H9 (cell line): Measurements from ENCODE around the gene SIX3. TPM values are rescaled to one million over a fixed set of nuclear protein-coding genes. Genes with fewer than 3 reads are reported as not detected.

Experiments
- DNase-seq: peaks from one replicate; pipeline ENCODE4 v3.0.0-alpha.2; 2017
- H2AFZ ChIP-seq: one replicate; pipeline ENCODE4 v1.6.1; 2013; ENCODE audit warnings: mild to moderate bottlenecking, low read length, control low read depth, moderate library complexity
- H2AK5ac ChIP-seq: 2 replicates; pipeline ENCODE4 v1.6.1; 2013; ENCODE audit warnings: low read length, control low read depth, mixed read lengths; ENCODE audit not compliant: insufficient read length
- H2BK120ac ChIP-seq: one replicate; pipeline ENCODE4 v1.6.1; 2013; ENCODE audit warnings: low read depth, mild to moderate bottlenecking, low read length, control low read depth, inconsistent platforms; ENCODE audit not compliant: poor library complexity, severe bottlenecking
- H2BK12ac ChIP-seq: 2 replicates; pipeline ENCODE4 v1.6.1; 2013; ENCODE audit warnings: low read length, control low read depth, mixed read lengths, low read depth; ENCODE audit not compliant: insufficient read length
- H2BK15ac ChIP-seq: 2 replicates; pipeline ENCODE4 v1.6.1; 2013; ENCODE audit warnings: low read depth, low read length, control low read depth
- H2BK20ac ChIP-seq: one replicate; pipeline ENCODE4 v1.6.1; 2013; ENCODE audit warnings: low read depth, mild to moderate bottlenecking, low read length, control low read depth, inconsistent platforms; ENCODE audit not compliant: poor library complexity, severe bottlenecking
- H2BK5ac ChIP-seq: 2 replicates; pipeline ENCODE4 v1.6.1; 2013; ENCODE audit warnings: low read length, control low read depth, mixed read lengths; ENCODE audit not compliant: insufficient read length
- H3K14ac ChIP-seq: 2 replicates; pipeline ENCODE4 v1.6.1; 2013; ENCODE audit warnings: low read length, control low read depth; ENCODE audit not compliant: insufficient read depth
- H3K18ac ChIP-seq: 2 replicates; pipeline ENCODE4 v1.6.1; 2013; ENCODE audit warnings: low read depth, mild to moderate bottlenecking, mixed read lengths, low read length, control low read depth; ENCODE audit not compliant: insufficient read length
- H3K23ac ChIP-seq: 2 replicates; pipeline ENCODE4 v1.6.1; 2013; ENCODE audit warnings: low read length, control low read depth, mixed read lengths, low read depth; ENCODE audit not compliant: insufficient read length
- H3K23me2 ChIP-seq: 2 replicates; pipeline ENCODE4 v1.6.1; 2013; ENCODE audit warnings: low read depth, mild to moderate bottlenecking, mixed read lengths, low read length, control low read depth; ENCODE audit not compliant: insufficient read length, poor library complexity, severe bottlenecking
- H3K27ac ChIP-seq: 2 replicates; pipeline ENCODE4 v1.5.1; 2013; ENCODE audit warnings: low read length, control low read depth, mixed read lengths, low read depth; ENCODE audit not compliant: insufficient read length
- H3K27me3 ChIP-seq: 2 replicates; pipeline ENCODE4 v1.6.1; 2013; ENCODE audit warnings: low read length, control low read depth, inconsistent platforms; ENCODE audit not compliant: insufficient read depth
- H3K4ac ChIP-seq: 2 replicates; pipeline ENCODE4 v1.6.1; 2013; ENCODE audit warnings: low read depth, mild to moderate bottlenecking, control low read depth, inconsistent platforms, low read length, moderate library complexity
- H3K4me1 ChIP-seq: 2 replicates; pipeline ENCODE4 v1.6.1; 2013; ENCODE audit warnings: low read length, control low read depth, inconsistent platforms; ENCODE audit not compliant: insufficient read depth
- H3K4me2 ChIP-seq: 2 replicates; pipeline ENCODE4 v1.6.1; 2013; ENCODE audit warnings: low read length, control low read depth, mixed read lengths; ENCODE audit not compliant: insufficient read length, insufficient read depth
- H3K56ac ChIP-seq: 2 replicates; pipeline ENCODE4 v1.6.1; 2013; ENCODE audit warnings: low read depth, mild to moderate bottlenecking, mixed read lengths, low read length, control low read depth; ENCODE audit not compliant: insufficient read length
- H3K79me1 ChIP-seq: 2 replicates; pipeline ENCODE4 v1.6.1; 2013; ENCODE audit warnings: low read depth, mild to moderate bottlenecking, moderate library complexity, low read length, control low read depth, inconsistent platforms; ENCODE audit not compliant: insufficient read depth, poor library complexity, severe bottlenecking
- H3K79me2 ChIP-seq: 2 replicates; pipeline ENCODE4 v1.6.1; 2013; ENCODE audit warnings: low read length, control low read depth, inconsistent platforms; ENCODE audit not compliant: insufficient read depth
- H3K9ac ChIP-seq: 2 replicates; pipeline ENCODE4 v1.6.1; 2013; ENCODE audit warnings: low read length, control low read depth, mixed read lengths; ENCODE audit not compliant: insufficient read length; ENCODE audit errors: extremely low read depth
- H3K9me3 ChIP-seq: one replicate; pipeline ENCODE4 v1.6.1; 2013; ENCODE audit warnings: low read depth, low read length, inconsistent platforms; ENCODE audit not compliant: control insufficient read depth
- H3T11ph ChIP-seq: one replicate; pipeline ENCODE4 v1.6.1; 2013; ENCODE audit warnings: mild to moderate bottlenecking, low read length, control low read depth, inconsistent platforms
- H4K20me1 ChIP-seq: one replicate; pipeline ENCODE4 v1.6.1; 2013; ENCODE audit not compliant: control insufficient read depth, insufficient read length, insufficient read depth
- H4K5ac ChIP-seq: 2 replicates; pipeline ENCODE4 v1.6.1; 2013; ENCODE audit warnings: low read depth, mild to moderate bottlenecking, mixed read lengths, low read length, control low read depth; ENCODE audit not compliant: insufficient read length
- H4K8ac ChIP-seq: replicated peaks from 2 replicates; pipeline ENCODE4 v1.6.1; 2013; ENCODE audit warnings: low read length, control low read depth, mixed read lengths, low read depth; ENCODE audit not compliant: insufficient read length
- H4K91ac ChIP-seq: 2 replicates; pipeline ENCODE4 v1.6.1; 2013; ENCODE audit warnings: low read depth, mild to moderate bottlenecking, moderate library complexity, mixed read lengths, low read length, control low read depth; ENCODE audit not compliant: insufficient read length
- H3K27ac Mint-ChIP-seq, 3 experiments: 2 replicates in 2 of 3; 3 replicates in 1 of 3; pipeline ENCODE4 v1.8.0; 2020 to 2021; ENCODE audit warnings: mixed read lengths in 3 of 3, mild to moderate bottlenecking in 1 of 3, moderate library complexity in 1 of 3
- H3K27me3 Mint-ChIP-seq: 2 replicates; pipeline ENCODE4 v1.8.0; 2021; ENCODE audit warnings: low read depth, mild to moderate bottlenecking, moderate library complexity, mixed read lengths
- H3K36me3 Mint-ChIP-seq, 3 experiments: 2 replicates in 2 of 3; 3 replicates in 1 of 3; pipeline ENCODE4 v1.8.0; 2020 to 2021; ENCODE audit warnings: low read depth in 3 of 3, mixed read lengths in 3 of 3; ENCODE audit not compliant: insufficient read depth in 1 of 3
- H3K4me1 Mint-ChIP-seq, 2 experiments: 2 replicates each; pipeline ENCODE4 v1.8.0; 2020; ENCODE audit warnings: mixed read lengths in 2 of 2
- H3K4me3 Mint-ChIP-seq, 2 experiments: 2 replicates in 1 of 2; 3 replicates in 1 of 2; pipeline ENCODE4 v1.8.0; 2020 to 2021; ENCODE audit warnings: mild to moderate bottlenecking in 2 of 2, mixed read lengths in 2 of 2, moderate library complexity in 1 of 2
- H3K9me3 Mint-ChIP-seq, 2 experiments: 2 replicates in 1 of 2; 3 replicates in 1 of 2; pipeline ENCODE4 v1.8.0; 2020; ENCODE audit warnings: mild to moderate bottlenecking in 2 of 2, mixed read lengths in 2 of 2, moderate library complexity in 1 of 2
- WGBS: extraction: QIAGEN DNeasy Blood & Tissue Kit; methylation state at CpG from one replicate; pipeline ENCODE4 v1.1.7; 2013; ENCODE audit warnings: missing lambda C conversion rate, low lambda C conversion rate, mixed read lengths; ENCODE audit not compliant: insufficient read length; ENCODE audit errors: extremely low coverage; 5-methylcytosine and 5-hydroxymethylcytosine counted together
- total RNA-seq: library from RNA; stranded (reverse); gene quantifications from 2 replicates; pipeline ENCODE4 v1.2.1, GENCODE V29; 2021
- TF ChIP-seq, protein P1 (sequence below): fragments of 200-600 bp; sonication (generic); conservative IDR thresholded peaks from 3 replicates; pipeline ENCODE4 v1.8.0; 2021; ENCODE audit warnings: antibody characterized with exemption, mild to moderate bottlenecking

Gene SIX3
- total RNA-seq, 1 experiment from 2014 or later, result 0.55 TPM

DNA sequence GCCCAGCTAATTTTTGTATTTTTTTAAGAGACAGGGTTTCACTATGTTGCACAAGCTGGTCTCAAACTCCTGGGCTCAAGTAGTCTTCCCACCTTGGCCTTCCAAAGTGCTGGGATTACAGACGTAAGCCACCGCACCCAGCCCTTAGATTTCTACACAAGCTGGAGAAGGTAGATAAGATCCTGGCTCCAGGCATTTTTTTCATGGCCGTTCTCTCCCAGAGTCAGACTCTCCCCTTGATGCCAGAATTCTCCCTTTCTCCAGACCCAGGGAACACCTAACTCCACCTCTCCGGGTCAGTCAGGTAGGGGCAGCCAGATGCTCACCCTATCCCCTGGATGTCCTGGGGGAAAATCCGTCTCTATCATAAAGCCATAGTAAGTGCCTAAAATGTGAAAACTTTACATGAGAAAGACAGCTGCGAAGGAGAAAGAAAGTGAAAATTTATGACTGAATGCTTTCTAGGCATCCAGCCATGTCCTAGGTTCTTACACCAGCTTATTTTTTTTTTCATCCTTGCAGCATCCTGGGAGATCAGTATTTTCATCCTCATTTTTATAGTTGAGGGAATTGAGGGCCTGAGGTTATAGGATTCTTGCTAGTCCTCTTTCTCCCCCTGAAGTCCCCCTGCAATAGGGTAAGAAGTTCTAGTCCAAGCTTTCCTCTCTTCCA is 16.3 kb downstream of the SIX3 start:
- DNase-seq, result no peak
- H3K9me3 Mint-ChIP-seq, result peaks cover 6 to 7% of the 10 kb centered on the region in 2 experiments
- H2BK12ac ChIP-seq, result no peak overlapping the region
- no peak overlapping the region for H3K4ac ChIP-seq
- peaks cover 35% of the 10 kb centered on the region for H3K27me3 ChIP-seq
- no peaks in the 10 kb centered on the region for H3K9me3 ChIP-seq
- H3K27ac ChIP-seq, result no peak overlapping the region
- no peak overlapping the region for H3K27ac Mint-ChIP-seq
- no peak overlapping the region for H2BK120ac ChIP-seq
- no peaks in the 10 kb centered on the region for H4K20me1 ChIP-seq
- H2BK15ac ChIP-seq, result no peak overlapping the region
- no peak overlapping the region for H3K9ac ChIP-seq
- no peak overlapping the region for H3K56ac ChIP-seq
- no peak overlapping the region for H2AK5ac ChIP-seq
- no CpG with 5 or more reads among the region's 6 CpGs for WGBS
- no peak overlapping the region for H3K18ac ChIP-seq
- peaks cover 36 to 45% of the 10 kb centered on the region in 2 experiments for H3K4me1 Mint-ChIP-seq
- no peak overlapping the region for H3K23ac ChIP-seq
- no peak overlapping the region for H2AFZ ChIP-seq
- H3K4me3 Mint-ChIP-seq, result no peak overlapping the region
- peaks cover 3% of the 10 kb centered on the region; the same call in 1 of the 2 replicates for H3K4me1 ChIP-seq
- no peak overlapping the region for H3T11ph ChIP-seq
- peaks cover 0 to 4% (median 0%) of the 10 kb centered on the region in 3 experiments; a peak in 2 of 7 replicates for H3K36me3 Mint-ChIP-seq
- TF ChIP-seq, protein P1, sequence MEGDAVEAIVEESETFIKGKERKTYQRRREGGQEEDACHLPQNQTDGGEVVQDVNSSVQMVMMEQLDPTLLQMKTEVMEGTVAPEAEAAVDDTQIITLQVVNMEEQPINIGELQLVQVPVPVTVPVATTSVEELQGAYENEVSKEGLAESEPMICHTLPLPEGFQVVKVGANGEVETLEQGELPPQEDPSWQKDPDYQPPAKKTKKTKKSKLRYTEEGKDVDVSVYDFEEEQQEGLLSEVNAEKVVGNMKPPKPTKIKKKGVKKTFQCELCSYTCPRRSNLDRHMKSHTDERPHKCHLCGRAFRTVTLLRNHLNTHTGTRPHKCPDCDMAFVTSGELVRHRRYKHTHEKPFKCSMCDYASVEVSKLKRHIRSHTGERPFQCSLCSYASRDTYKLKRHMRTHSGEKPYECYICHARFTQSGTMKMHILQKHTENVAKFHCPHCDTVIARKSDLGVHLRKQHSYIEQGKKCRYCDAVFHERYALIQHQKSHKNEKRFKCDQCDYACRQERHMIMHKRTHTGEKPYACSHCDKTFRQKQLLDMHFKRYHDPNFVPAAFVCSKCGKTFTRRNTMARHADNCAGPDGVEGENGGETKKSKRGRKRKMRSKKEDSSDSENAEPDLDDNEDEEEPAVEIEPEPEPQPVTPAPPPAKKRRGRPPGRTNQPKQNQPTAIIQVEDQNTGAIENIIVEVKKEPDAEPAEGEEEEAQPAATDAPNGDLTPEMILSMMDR, result no peak
- H3K79me2 ChIP-seq, result no peaks in the 10 kb centered on the region
- H4K8ac ChIP-seq, result no peak overlapping the region
- H3K27me3 Mint-ChIP-seq, result peaks cover 87% of the 10 kb centered on the region
- no peak overlapping the region for H3K4me2 ChIP-seq
- no peak overlapping the region for H2BK5ac ChIP-seq
- H4K91ac ChIP-seq, result no peak overlapping the region
- no peaks in the 10 kb centered on the region for H3K79me1 ChIP-seq
- no peak overlapping the region for H4K5ac ChIP-seq
- H3K14ac ChIP-seq, result no peak overlapping the region
- H2BK20ac ChIP-seq, result no peak overlapping the region
- peaks cover 7% of the 10 kb centered on the region for H3K23me2 ChIP-seq
